Measurements from ENCODE around the gene PPP1R11.

- no peak for TF ChIP-seq FOXA1 (IDR thresholded peaks at IDR 0.05)
- no peak for TF ChIP-seq PKNOX1 (IDR thresholded peaks at IDR 0.05)
- no peak for TF ChIP-seq FOXM1 (IDR thresholded peaks at IDR 0.05; ENCODE audit: borderline replicate concordance)
- TF ChIP-seq SP1 (IDR thresholded peaks at IDR 0.05): no peak
- TF ChIP-seq ELF4 (IDR thresholded peaks at IDR 0.05): no peak
- TF ChIP-seq FOXK2 (IDR thresholded peaks at IDR 0.05): no peak
- no peak for TF ChIP-seq HDGF (IDR thresholded peaks at IDR 0.05; ENCODE audit: borderline replicate concordance)
- TF ChIP-seq CTBP1 (IDR thresholded peaks at IDR 0.05; ENCODE audit: borderline replicate concordance): no peak
- TF ChIP-seq L3MBTL2 (conservative IDR thresholded peaks at IDR 0.05): no peak
- TF ChIP-seq SUZ12 (IDR thresholded peaks at IDR 0.05): no peak
- no peak for TF ChIP-seq TARDBP (IDR thresholded peaks at IDR 0.05)
- TF ChIP-seq BHLHE40 (IDR thresholded peaks at IDR 0.05; ENCODE audit: borderline replicate concordance): no peak
- no peak for TF ChIP-seq NFRKB (IDR thresholded peaks at IDR 0.05)
- TF ChIP-seq LEF1 (IDR thresholded peaks at IDR 0.05; ENCODE audit: borderline replicate concordance): no peak
These were observed 44.8 kb upstream of the PPP1R11 start for GRCh38 chr6:30022189-30022588.

Data from HEK293T (cell line).